CD4-positive, alpha-beta T cell treated with Interleukin-12 subunit alpha and Interleukin-12 subunit beta, for 1 hour (primary cell): ENCODE measurements around the gene HMX1.
A peak's percentile ranks its signal among the peaks of the same experiment; 100 is the strongest.

ENCODE experiments used
- DNase-seq: peaks from one replicate; pipeline ENCODE4 v3.0.0-alpha.2; 2020

The HMX1 gene

GRCh38 chr4:8871417-8872401 lies at the start of gene HMX1:
Gene HMX1 (minus strand): TSS chr4:8871839. CDS start chr4:8871614, 225 bp downstream.
- no peak for DNase-seq

GRCh38 chr4:8920969-8921368 lies 49.3 kb upstream of the HMX1 start:
- DNase-seq, result no peak

GRCh38 chr4:8920289-8920965 lies 48.8 kb upstream of the HMX1 start:
- no peak for DNase-seq

- no peak for DNase-seq
Measured at GRCh38 chr4:8919651-8920288, 48.1 kb upstream of the HMX1 start.

- DNase-seq, result peak; percentile 49
Measured at GRCh38 chr4:8917868-8918783, 46.5 kb upstream of the HMX1 start.

GRCh38 chr4:8917321-8917811 lies 45.7 kb upstream of the HMX1 start:
- no peak for DNase-seq

GRCh38 chr4:8916906-8917305 lies 45.3 kb upstream of the HMX1 start:
- DNase-seq, result no peak

- DNase-seq, result no peak
Measured at GRCh38 chr4:8916351-8916885, 44.8 kb upstream of the HMX1 start.

- DNase-seq, result no peak
Measured at GRCh38 chr4:8915201-8916200, 43.9 kb upstream of the HMX1 start.

- no peak for DNase-seq
Measured at GRCh38 chr4:8914461-8915171, 43.0 kb upstream of the HMX1 start.

GRCh38 chr4:8913858-8914460 lies 42.3 kb upstream of the HMX1 start:
- no peak for DNase-seq

GRCh38 chr4:8913121-8913857 lies 41.6 kb upstream of the HMX1 start:
- no peak for DNase-seq

GRCh38 chr4:8912506-8912905 lies 40.9 kb upstream of the HMX1 start:
- DNase-seq, result no peak

- DNase-seq, result no peak
Measured at GRCh38 chr4:8912089-8912455, 40.4 kb upstream of the HMX1 start.

GRCh38 chr4:8911316-8912088 lies 39.9 kb upstream of the HMX1 start:
- DNase-seq, result no peak

GRCh38 chr4:8910822-8911315 lies 39.2 kb upstream of the HMX1 start:
- no peak for DNase-seq

GRCh38 chr4:8910100-8910821 lies 38.6 kb upstream of the HMX1 start:
- no peak for DNase-seq
